HEK293 (cell line): ENCODE measurements around the gene TPI1.

ENCODE experiments used
- CTCF ChIA-PET: fragments of 350-600 bp; formaldehyde crosslinking; extraction: SDS; loops from one replicate; lab custom pipeline; 2021; ENCODE audit warnings: antibody characterized with exemption; lab: Yijun Ruan, JAX
- POLR2A ChIA-PET: fragments of 300-600 bp; formaldehyde crosslinking; extraction: SDS; loops from one replicate; lab custom pipeline; 2020; ENCODE audit warnings: antibody characterized with exemption, inconsistent platforms; lab: Yijun Ruan, JAX
- H3K27ac ChIP-seq: fragments of 200-500 bp; sonication (Bioruptor generic); 2 replicates; pipeline ENCODE4 v1.5.1; 2014; ENCODE audit warnings: low read depth, low read length, control low read depth, inconsistent platforms; ENCODE audit errors: extremely low read depth
- H3K36me3 ChIP-seq, 2 experiments: fragments of 200-500 bp in 1 of 2; sonication (Bioruptor generic) in 1 of 2; 1 replicate in 1 of 2; 2 replicates in 1 of 2; pipeline ENCODE4 v1.5.1; 2014 to 2017; ENCODE audit warnings: inconsistent platforms in 2 of 2, low read length in 2 of 2; ENCODE audit not compliant: control insufficient read depth in 2 of 2, insufficient read depth in 1 of 2
- H3K4me1 ChIP-seq: fragments of 200-500 bp; sonication (Bioruptor generic); 2 replicates; pipeline ENCODE4 v1.5.1; 2014; ENCODE audit warnings: mild to moderate bottlenecking, low read length, inconsistent platforms; ENCODE audit not compliant: control insufficient read depth, insufficient read depth
- H3K4me3 ChIP-seq: 2 replicates; pipeline ENCODE4 v1.5.1; 2011; ENCODE audit warnings: low read depth, mild to moderate bottlenecking, control low read depth, low read length, moderate library complexity
- H3K9me3 ChIP-seq: fragments of 200-500 bp; sonication (Bioruptor generic); 2 replicates; pipeline ENCODE4 v1.5.1; 2014; ENCODE audit warnings: low read depth, low read length, inconsistent platforms; ENCODE audit not compliant: control insufficient read depth, insufficient read depth
- GLIS1 ChIP-seq: fragments of 450-650 bp; formaldehyde crosslinking; IDR thresholded peaks from 2 replicates; pipeline ENCODE4 v1.5.1; 2016; ENCODE audit warnings: missing biosample characterization, missing genetic modification characterization
- GLIS2 ChIP-seq: fragments of 450-650 bp; formaldehyde crosslinking; IDR thresholded peaks from 2 replicates; pipeline ENCODE4 v1.5.1; 2016; ENCODE audit warnings: missing biosample characterization, missing genetic modification characterization
- HOXC10 ChIP-seq: sonication (generic); formaldehyde crosslinking; IDR thresholded peaks from 2 replicates; pipeline ENCODE4 v1.8.1; 2023; ENCODE audit warnings: mild to moderate bottlenecking, missing genetic modification reagents
- SCRT1 ChIP-seq: fragments of 450-650 bp; formaldehyde crosslinking; IDR thresholded peaks from 2 replicates; pipeline ENCODE4 v1.5.1; 2016; ENCODE audit warnings: missing biosample characterization, missing genetic modification characterization, borderline replicate concordance
- TCF7L2 ChIP-seq: IDR thresholded peaks from 2 replicates; pipeline ENCODE4 v1.6.1; 2011; ENCODE audit warnings: low read depth, mild to moderate bottlenecking, inconsistent platforms, low read length, moderate library complexity, borderline replicate concordance
- ZBTB17 ChIP-seq: fragments of 450-650 bp; formaldehyde crosslinking; IDR thresholded peaks from 2 replicates; pipeline ENCODE4 v1.5.1; 2016; ENCODE audit warnings: missing biosample characterization, missing genetic modification characterization
- ZBTB48 ChIP-seq: fragments of 450-650 bp; formaldehyde crosslinking; IDR thresholded peaks from 2 replicates; pipeline ENCODE4 v1.5.1; 2016; ENCODE audit warnings: missing biosample characterization, missing genetic modification characterization
- ZNF121 ChIP-seq: fragments of 450-650 bp; formaldehyde crosslinking; IDR thresholded peaks from 2 replicates; pipeline ENCODE4 v1.5.1; 2016; ENCODE audit warnings: missing biosample characterization, missing genetic modification characterization
- ZNF223 ChIP-seq: fragments of 450-650 bp; formaldehyde crosslinking; IDR thresholded peaks from 2 replicates; pipeline ENCODE4 v1.5.1; 2016; ENCODE audit warnings: missing biosample characterization, missing genetic modification characterization
- ZNF311 ChIP-seq: fragments of 450-650 bp; formaldehyde crosslinking; IDR thresholded peaks from 2 replicates; pipeline ENCODE4 v1.5.1; 2017; ENCODE audit warnings: missing biosample characterization, missing genetic modification characterization, borderline replicate concordance
- ZNF433 ChIP-seq: fragments of 450-650 bp; formaldehyde crosslinking; IDR thresholded peaks from 2 replicates; pipeline ENCODE4 v1.5.1; 2016; ENCODE audit warnings: missing biosample characterization, missing genetic modification characterization, low read depth
- ZNF548 ChIP-seq: fragments of 450-650 bp; formaldehyde crosslinking; IDR thresholded peaks from 2 replicates; pipeline ENCODE4 v1.5.1; 2016; ENCODE audit warnings: missing biosample characterization, missing genetic modification characterization
- ZNF560 ChIP-seq: fragments of 450-650 bp; formaldehyde crosslinking; IDR thresholded peaks from 2 replicates; pipeline ENCODE4 v1.5.1; 2017; ENCODE audit warnings: missing biosample characterization, missing genetic modification characterization, borderline replicate concordance
- ZNF585B ChIP-seq: fragments of 450-650 bp; formaldehyde crosslinking; IDR thresholded peaks from 2 replicates; pipeline ENCODE4 v1.5.1; 2016; ENCODE audit warnings: missing biosample characterization, missing genetic modification characterization
- ZNF701 ChIP-seq: fragments of 450-650 bp; formaldehyde crosslinking; IDR thresholded peaks from 2 replicates; pipeline ENCODE4 v1.5.1; 2016; ENCODE audit warnings: missing biosample characterization, missing genetic modification characterization
- TF ChIP-seq, protein P1 (sequence below): fragments of 450-650 bp; formaldehyde crosslinking; IDR thresholded peaks from 2 replicates; pipeline ENCODE4; 2016; ENCODE audit warnings: missing biosample characterization, missing genetic modification characterization
- TF ChIP-seq, protein P2 (sequence below): fragments of 450-650 bp; formaldehyde crosslinking; IDR thresholded peaks from 2 replicates; pipeline ENCODE4 v1.5.1; 2016; ENCODE audit warnings: missing biosample characterization, missing genetic modification characterization
- TF ChIP-seq, protein P3 (sequence below): fragments of 450-650 bp; formaldehyde crosslinking; IDR thresholded peaks from 2 replicates; pipeline ENCODE4 v1.5.1; 2017; ENCODE audit warnings: missing biosample characterization, missing genetic modification characterization
- TF ChIP-seq, protein P4 (sequence below): fragments of 450-650 bp; formaldehyde crosslinking; IDR thresholded peaks from 2 replicates; pipeline ENCODE4 v1.5.1; 2016; ENCODE audit warnings: missing biosample characterization, missing genetic modification characterization
- TF ChIP-seq, protein P5 (sequence below): fragments of 450-650 bp; formaldehyde crosslinking; IDR thresholded peaks from 2 replicates; pipeline ENCODE4 v1.5.1; 2016; ENCODE audit warnings: missing biosample characterization, missing genetic modification characterization

TPI1 gene

DNA sequence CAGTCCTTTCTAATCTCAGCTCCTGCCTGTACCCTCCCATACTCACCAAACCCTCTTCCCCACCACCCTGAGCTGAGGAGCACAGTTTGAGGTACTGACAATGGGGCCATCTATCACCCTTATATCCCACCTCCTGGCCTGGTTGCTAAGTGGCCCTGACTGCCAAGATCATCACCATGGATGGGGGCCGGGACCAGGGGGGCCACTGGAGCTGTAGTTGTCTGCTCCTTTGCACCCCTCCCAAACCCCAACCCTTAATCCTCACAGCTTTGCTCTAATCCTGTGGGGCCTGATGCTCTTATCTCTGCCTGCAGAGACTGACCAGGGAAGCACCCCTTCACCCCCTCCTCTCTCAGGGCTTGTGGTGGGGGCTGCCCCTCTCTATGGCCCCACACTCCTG lies 27.0 kb upstream of the TPI1 start:
- no peak overlapping the region for H3K4me3 ChIP-seq
- no peak for TF ChIP-seq ZNF560 (tag by site-specific recombination)
- TF ChIP-seq GLIS1, result peak; percentile 17; the same call in 1 of the 2 replicates
- peak; percentile 35; the same call in 1 of the 2 replicates for TF ChIP-seq GLIS2
- ChIA-PET POLR2A (interaction anchor here (0.8 to 6.5 kb wide), 6 partner anchors 9 to 87 kb away, joined by 3 to 62 read pairs (median 6); partner anchors contain the start of genes CDCA3, MLF2, PTMS and USP5), CTCF (interaction anchor here (1.0 to 2.0 kb wide), 4 partner anchors 8 to 87 kb away, joined by 3 to 9 read pairs (median 4); partner anchors contain the start of genes MLF2 and USP5)
- no peaks in the 10 kb centered on the region for H3K9me3 ChIP-seq
- H3K27ac ChIP-seq, result no peak overlapping the region
- H3K4me1 ChIP-seq, result no peaks in the 10 kb centered on the region
- H3K36me3 ChIP-seq, result peaks cover 11 to 90% of the 10 kb centered on the region in 2 experiments; a peak in 2 of 3 replicates

DNA sequence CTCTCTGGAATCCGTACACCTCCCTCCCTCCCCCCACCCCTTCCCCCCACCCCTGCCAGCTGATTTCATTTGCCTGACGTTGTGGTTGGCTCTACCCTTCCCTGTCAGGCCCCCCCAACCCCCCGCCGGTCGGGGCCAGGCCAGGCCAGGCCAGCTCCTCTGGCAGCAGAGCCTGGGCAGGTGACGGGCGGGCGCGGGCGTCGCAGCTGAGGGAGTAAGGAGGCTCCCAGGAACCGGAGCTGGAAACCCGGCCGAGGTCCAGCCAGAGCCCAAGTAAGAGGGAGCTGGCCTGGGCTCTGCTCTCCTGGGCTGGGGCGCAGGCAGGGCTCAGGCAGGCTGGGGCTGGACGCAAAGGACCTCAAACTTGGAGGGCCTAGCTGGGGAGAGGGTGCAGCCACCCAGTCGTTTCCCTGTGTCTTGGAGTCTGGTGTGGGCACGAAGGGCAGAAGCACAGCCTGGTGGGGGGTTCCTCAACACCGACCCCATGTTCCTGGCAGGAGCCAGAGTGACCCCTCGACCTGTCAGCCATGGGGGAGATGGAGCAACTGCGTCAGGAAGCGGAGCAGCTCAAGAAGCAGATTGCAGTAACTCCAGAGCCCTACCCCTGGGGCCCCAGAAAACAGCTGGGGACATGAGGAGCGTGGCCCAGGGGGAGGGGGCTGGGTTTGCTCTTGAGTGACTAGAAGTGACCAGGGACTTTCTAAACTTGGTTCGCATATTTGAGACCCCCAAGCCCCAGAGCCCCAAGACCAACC lies 26.4 kb upstream of the TPI1 start, which contains the start of gene GNB3:
TSS of gene GNB3 (plus strand) at position 165 of the 755 bp plus-strand sequence. CDS start at position 528, 363 bp downstream.
- no peak within 1 kb of the TSS for H3K4me3 ChIP-seq
- no peak within 1 kb of the TSS for H3K27ac ChIP-seq
- POLR2A ChIA-PET, result interaction anchor here (0.5 to 6.5 kb wide), 8 partner anchors 8 to 88 kb away, joined by 3 to 62 read pairs (median 6); partner anchors contain the start of genes CDCA3, MLF2, PTMS and SPSB2
- peaks cover 9 to 92% of the 10 kb centered on the region in 2 experiments; a peak in 2 of 3 replicates for H3K36me3 ChIP-seq
- CTCF ChIA-PET, result interaction anchor here (0.6 to 2.0 kb wide), 4 partner anchors 7 to 16 kb away, joined by 3 to 9 read pairs (median 4); partner anchors contain the start of gene USP5
- TF ChIP-seq TCF7L2, result no peak
- TF ChIP-seq, protein P1, sequence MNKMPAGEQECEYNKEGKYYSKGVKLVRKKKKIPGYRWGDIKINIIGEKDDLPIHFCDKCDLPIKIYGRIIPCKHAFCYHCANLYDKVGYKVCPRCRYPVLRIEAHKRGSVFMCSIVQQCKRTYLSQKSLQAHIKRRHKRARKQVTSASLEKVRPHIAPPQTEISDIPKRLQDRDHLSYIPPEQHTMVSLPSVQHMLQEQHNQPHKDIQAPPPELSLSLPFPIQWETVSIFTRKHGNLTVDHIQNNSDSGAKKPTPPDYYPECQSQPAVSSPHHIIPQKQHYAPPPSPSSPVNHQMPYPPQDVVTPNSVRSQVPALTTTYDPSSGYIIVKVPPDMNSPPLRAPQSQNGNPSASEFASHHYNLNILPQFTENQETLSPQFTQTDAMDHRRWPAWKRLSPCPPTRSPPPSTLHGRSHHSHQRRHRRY (tag by site-specific recombination), result no peak
- no peaks in the 10 kb centered on the region for H3K9me3 ChIP-seq
- H3K4me1 ChIP-seq, result no peaks in the 10 kb centered on the region

DNA sequence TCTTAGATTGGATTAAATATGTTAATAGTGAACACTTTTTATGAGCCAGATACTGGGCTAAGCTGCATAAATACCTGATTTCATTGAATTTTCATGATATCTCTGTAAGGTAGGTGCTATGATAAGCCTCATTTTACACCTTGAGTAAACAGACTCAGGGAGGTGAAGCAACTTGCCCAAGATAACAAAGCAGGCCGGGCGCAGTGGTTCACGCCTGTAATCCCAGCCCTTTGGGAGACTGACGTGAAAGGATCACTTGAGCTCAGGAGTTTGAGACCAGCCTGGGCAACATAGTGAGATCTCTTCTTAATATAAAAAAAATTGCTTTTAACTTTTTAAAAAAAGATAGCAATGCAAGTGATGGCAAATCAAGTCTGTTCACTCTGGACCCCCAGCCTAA lies 25.3 kb upstream of the TPI1 start:
- ChIA-PET POLR2A (interaction anchor here (1.3 to 6.5 kb wide), 4 partner anchors 7 to 30 kb away, joined by 4 to 62 read pairs (median 14); partner anchors contain the start of genes CDCA3, SPSB2 and USP5), CTCF (interaction anchor here (1.0 kb wide), 1 partner anchor 9 kb away, joined by 3 read pairs; the partner anchor contains the start of genes CDCA3 and USP5)
- Histone ChIP-seq H3K36me3 (peaks cover 12 to 92% of the 10 kb centered on the region in 2 experiments), H3K4me1 (no peaks in the 10 kb centered on the region), H3K4me3 (no peak overlapping the region), H3K9me3 (no peaks in the 10 kb centered on the region), H3K27ac (no peak overlapping the region)
- TF ChIP-seq SCRT1 (tag by site-specific recombination), result no peak
- TF ChIP-seq ZBTB48 (tag by site-specific recombination), result no peak
- no peak for TF ChIP-seq ZNF433 (tag by site-specific recombination)
- TF ChIP-seq ZNF311 (tag by site-specific recombination), result no peak
- no peak for TF ChIP-seq ZNF585B
- TF ChIP-seq, protein P2, sequence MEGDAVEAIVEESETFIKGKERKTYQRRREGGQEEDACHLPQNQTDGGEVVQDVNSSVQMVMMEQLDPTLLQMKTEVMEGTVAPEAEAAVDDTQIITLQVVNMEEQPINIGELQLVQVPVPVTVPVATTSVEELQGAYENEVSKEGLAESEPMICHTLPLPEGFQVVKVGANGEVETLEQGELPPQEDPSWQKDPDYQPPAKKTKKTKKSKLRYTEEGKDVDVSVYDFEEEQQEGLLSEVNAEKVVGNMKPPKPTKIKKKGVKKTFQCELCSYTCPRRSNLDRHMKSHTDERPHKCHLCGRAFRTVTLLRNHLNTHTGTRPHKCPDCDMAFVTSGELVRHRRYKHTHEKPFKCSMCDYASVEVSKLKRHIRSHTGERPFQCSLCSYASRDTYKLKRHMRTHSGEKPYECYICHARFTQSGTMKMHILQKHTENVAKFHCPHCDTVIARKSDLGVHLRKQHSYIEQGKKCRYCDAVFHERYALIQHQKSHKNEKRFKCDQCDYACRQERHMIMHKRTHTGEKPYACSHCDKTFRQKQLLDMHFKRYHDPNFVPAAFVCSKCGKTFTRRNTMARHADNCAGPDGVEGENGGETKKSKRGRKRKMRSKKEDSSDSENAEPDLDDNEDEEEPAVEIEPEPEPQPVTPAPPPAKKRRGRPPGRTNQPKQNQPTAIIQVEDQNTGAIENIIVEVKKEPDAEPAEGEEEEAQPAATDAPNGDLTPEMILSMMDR (tag by site-specific recombination), result no peak
- TF ChIP-seq ZNF121 (tag by site-specific recombination), result no peak
- no peak for TF ChIP-seq ZBTB17 (tag by site-specific recombination)
- no peak for TF ChIP-seq ZNF223 (tag by site-specific recombination)
- TF ChIP-seq ZNF701 (tag by site-specific recombination), result no peak
- TF ChIP-seq, protein P3, sequence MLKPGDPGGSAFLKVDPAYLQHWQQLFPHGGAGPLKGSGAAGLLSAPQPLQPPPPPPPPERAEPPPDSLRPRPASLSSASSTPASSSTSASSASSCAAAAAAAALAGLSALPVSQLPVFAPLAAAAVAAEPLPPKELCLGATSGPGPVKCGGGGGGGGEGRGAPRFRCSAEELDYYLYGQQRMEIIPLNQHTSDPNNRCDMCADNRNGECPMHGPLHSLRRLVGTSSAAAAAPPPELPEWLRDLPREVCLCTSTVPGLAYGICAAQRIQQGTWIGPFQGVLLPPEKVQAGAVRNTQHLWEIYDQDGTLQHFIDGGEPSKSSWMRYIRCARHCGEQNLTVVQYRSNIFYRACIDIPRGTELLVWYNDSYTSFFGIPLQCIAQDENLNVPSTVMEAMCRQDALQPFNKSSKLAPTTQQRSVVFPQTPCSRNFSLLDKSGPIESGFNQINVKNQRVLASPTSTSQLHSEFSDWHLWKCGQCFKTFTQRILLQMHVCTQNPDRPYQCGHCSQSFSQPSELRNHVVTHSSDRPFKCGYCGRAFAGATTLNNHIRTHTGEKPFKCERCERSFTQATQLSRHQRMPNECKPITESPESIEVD (tag by site-specific recombination), result no peak
- TF ChIP-seq, protein P4, sequence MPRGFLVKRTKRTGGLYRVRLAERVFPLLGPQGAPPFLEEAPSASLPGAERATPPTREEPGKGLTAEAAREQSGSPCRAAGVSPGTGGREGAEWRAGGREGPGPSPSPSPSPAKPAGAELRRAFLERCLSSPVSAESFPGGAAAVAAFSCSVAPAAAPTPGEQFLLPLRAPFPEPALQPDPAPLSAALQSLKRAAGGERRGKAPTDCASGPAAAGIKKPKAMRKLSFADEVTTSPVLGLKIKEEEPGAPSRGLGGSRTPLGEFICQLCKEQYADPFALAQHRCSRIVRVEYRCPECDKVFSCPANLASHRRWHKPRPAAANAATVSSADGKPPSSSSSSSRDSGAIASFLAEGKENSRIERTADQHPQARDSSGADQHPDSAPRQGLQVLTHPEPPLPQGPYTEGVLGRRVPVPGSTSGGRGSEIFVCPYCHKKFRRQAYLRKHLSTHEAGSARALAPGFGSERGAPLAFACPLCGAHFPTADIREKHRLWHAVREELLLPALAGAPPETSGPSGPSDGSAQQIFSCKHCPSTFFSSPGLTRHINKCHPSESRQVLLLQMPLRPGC (tag by site-specific recombination), result no peak
- no peak for TF ChIP-seq HOXC10 (CRISPR knock-in tag)
- TF ChIP-seq, protein P5, sequence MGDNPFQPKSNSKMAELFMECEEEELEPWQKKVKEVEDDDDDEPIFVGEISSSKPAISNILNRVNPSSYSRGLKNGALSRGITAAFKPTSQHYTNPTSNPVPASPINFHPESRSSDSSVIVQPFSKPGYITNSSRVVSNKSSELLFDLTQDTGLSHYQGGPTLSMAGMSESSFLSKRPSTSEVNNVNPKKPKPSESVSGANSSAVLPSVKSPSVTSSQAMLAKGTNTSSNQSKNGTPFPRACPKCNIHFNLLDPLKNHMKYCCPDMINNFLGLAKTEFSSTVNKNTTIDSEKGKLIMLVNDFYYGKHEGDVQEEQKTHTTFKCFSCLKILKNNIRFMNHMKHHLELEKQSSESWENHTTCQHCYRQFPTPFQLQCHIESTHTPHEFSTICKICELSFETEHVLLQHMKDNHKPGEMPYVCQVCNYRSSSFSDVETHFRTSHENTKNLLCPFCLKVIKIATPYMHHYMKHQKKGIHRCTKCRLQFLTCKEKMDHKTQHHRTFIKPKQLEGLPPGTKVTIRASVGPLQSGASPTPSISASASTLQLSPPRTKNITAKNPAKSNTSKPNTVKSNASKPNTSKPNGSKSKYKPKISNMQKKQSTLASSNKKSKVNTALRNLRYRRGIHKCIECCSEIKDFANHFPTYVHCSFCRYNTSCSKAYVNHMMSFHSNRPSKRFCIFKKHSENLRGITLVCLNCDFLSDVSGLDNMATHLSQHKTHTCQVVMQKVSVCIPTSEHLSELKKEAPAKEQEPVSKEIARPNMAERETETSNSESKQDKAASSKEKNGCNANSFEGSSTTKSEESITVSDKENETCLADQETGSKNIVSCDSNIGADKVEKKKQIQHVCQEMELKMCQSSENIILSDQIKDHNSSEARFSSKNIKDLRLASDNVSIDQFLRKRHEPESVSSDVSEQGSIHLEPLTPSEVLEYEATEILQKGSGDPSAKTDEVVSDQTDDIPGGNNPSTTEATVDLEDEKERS (tag by site-specific recombination), result no peak
- no peak for TF ChIP-seq ZNF548 (tag by site-specific recombination)
